ENCODE data around the gene ALKBH4.

DNA sequence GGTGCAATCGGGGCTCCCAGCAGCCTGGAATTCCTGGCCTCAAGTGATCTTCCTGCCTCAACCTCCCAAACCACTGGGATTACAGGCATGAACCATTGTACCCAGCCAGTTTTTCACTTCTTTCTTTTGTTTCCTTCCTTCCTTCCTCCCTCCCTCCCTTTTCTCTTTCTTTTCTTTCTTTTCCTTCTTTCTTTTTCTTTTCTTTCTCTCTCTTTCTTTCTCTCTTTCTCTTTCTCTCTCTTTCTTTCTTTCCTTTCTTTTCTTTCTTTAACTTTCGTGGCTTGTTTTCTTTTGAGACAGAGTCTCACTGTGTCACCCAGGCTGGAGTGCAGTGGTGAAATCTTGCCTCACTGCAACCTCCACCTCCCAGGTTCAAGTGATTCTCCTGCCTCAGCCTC lies 19.0 kb downstream of the ALKBH4 start:
- TF ChIP-seq, protein P1, sequence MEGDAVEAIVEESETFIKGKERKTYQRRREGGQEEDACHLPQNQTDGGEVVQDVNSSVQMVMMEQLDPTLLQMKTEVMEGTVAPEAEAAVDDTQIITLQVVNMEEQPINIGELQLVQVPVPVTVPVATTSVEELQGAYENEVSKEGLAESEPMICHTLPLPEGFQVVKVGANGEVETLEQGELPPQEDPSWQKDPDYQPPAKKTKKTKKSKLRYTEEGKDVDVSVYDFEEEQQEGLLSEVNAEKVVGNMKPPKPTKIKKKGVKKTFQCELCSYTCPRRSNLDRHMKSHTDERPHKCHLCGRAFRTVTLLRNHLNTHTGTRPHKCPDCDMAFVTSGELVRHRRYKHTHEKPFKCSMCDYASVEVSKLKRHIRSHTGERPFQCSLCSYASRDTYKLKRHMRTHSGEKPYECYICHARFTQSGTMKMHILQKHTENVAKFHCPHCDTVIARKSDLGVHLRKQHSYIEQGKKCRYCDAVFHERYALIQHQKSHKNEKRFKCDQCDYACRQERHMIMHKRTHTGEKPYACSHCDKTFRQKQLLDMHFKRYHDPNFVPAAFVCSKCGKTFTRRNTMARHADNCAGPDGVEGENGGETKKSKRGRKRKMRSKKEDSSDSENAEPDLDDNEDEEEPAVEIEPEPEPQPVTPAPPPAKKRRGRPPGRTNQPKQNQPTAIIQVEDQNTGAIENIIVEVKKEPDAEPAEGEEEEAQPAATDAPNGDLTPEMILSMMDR (conservative IDR thresholded peaks at IDR 0.05; ENCODE audit: low read depth, low read length), result no peak
- TF ChIP-seq EZH2 (IDR thresholded peaks at IDR 0.05; ENCODE audit: low read length, unreplicated experiment) (no peak), EZH2phosphoT487 (IDR thresholded peaks at IDR 0.05; ENCODE audit: borderline replicate concordance, low read length) (no peak)
